Fibroblast of lung (primary cell): ENCODE results near the gene ACOT2.
"Not testable (repeated sequence)": the region's sequence is repeated elsewhere in the genome, so short reads cannot be mapped to it uniquely, and the experiment has no call there.

Source experiments
- EZH2 ChIP-seq: IDR thresholded peaks from 2 replicates; pipeline ENCODE4 v1.5.1; 2012; ENCODE audit warnings: low read length, control low read depth, mild to moderate bottlenecking; ENCODE audit errors: missing control alignments
- TF ChIP-seq, protein P1 (sequence below), 2 donors: IDR thresholded peaks in 1 of 2; conservative IDR thresholded peaks in 1 of 2; 1 replicate in 1 of 2; 2 replicates in 1 of 2; pipeline ENCODE4 v1.5.1; 2011 to 2012; ENCODE audit warnings: low read length in 2 of 2, control low read depth in 1 of 2, inconsistent platforms in 1 of 2, low read depth in 1 of 2, mild to moderate bottlenecking in 1 of 2

GRCh38 chr14:73582102-73582979 is 13.3 kb downstream of the ACOT2 start:
- TF ChIP-seq, protein P1, sequence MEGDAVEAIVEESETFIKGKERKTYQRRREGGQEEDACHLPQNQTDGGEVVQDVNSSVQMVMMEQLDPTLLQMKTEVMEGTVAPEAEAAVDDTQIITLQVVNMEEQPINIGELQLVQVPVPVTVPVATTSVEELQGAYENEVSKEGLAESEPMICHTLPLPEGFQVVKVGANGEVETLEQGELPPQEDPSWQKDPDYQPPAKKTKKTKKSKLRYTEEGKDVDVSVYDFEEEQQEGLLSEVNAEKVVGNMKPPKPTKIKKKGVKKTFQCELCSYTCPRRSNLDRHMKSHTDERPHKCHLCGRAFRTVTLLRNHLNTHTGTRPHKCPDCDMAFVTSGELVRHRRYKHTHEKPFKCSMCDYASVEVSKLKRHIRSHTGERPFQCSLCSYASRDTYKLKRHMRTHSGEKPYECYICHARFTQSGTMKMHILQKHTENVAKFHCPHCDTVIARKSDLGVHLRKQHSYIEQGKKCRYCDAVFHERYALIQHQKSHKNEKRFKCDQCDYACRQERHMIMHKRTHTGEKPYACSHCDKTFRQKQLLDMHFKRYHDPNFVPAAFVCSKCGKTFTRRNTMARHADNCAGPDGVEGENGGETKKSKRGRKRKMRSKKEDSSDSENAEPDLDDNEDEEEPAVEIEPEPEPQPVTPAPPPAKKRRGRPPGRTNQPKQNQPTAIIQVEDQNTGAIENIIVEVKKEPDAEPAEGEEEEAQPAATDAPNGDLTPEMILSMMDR (conservative IDR thresholded peaks at IDR 0.05 in 1 of 2, IDR thresholded peaks at IDR 0.05 in 1 of 2; ENCODE audit: low read depth in 1 of 2, low read length in 2 of 2): not testable (repeated sequence)
- not testable (repeated sequence) for TF ChIP-seq EZH2
